Esophagus muscularis mucosa (tissue), 4 donors: ENCODE measurements around the gene ITPRID2. TPM values are rescaled to one million over a fixed set of nuclear protein-coding genes. Genes with fewer than 3 reads are reported as not detected.

Experiments
- DNase-seq: peaks from one replicate; pipeline ENCODE4 v3.0.0-alpha.2; 2017; ENCODE audit errors: extremely low spot score
- H3K27ac ChIP-seq, 4 donors: fragments of 200-600 bp; sonication (generic); replicated peaks in 1 of 4; 1 replicate in 3 of 4; 2 replicates in 1 of 4; pipeline ENCODE4 v1.5.1; 2016 to 2019; ENCODE audit warnings: mild to moderate bottlenecking in 1 of 4
- H3K27me3 ChIP-seq, 4 donors: fragments of 200-600 bp; sonication (generic); one replicate each; pipeline versions ENCODE4 v1.5.1 to v1.6.0; 2016 to 2019
- H3K36me3 ChIP-seq, 4 donors: fragments of 200-600 bp; sonication (generic); one replicate each; pipeline ENCODE4 v1.5.1; 2016 to 2019
- H3K4me1 ChIP-seq, 4 donors: fragments of 200-600 bp; sonication (generic); one replicate each; pipeline ENCODE4 v1.5.1; 2016 to 2019
- H3K4me3 ChIP-seq, 4 donors: fragments of 200-600 bp; sonication (generic); 1 replicate in 2 of 4; 2 replicates in 2 of 4; pipeline ENCODE4 v1.5.1; 2016 to 2019; ENCODE audit warnings: mild to moderate bottlenecking in 4 of 4, moderate library complexity in 1 of 4
- H3K9me3 ChIP-seq, 4 donors: fragments of 200-600 bp; sonication (generic); 1 replicate in 3 of 4; 2 replicates in 1 of 4; pipeline ENCODE4 v1.5.1; 2016 to 2019
- EP300 ChIP-seq: sonication (generic); formaldehyde crosslinking; IDR thresholded peaks from one replicate; pipeline ENCODE4 v1.6.1; 2017; ENCODE audit warnings: antibody characterized with exemption
- POLR2A ChIP-seq: fragments of 450-650 bp; IDR thresholded peaks from one replicate; pipeline ENCODE4 v1.6.1; 2017; ENCODE audit warnings: antibody characterized with exemption, moderate library complexity, mild to moderate bottlenecking, low read depth
- POLR2AphosphoS5 ChIP-seq, 2 donors: sonication (generic); formaldehyde crosslinking; IDR thresholded peaks; one replicate each; pipeline ENCODE4 v1.6.1; 2017; ENCODE audit warnings: antibody characterized with exemption in 2 of 2
- WGBS: methylation state at CpG from one replicate; pipeline ENCODE4 v1.1.5; 2018; 5-methylcytosine and 5-hydroxymethylcytosine counted together
- intact Hi-C: fragments of 100-400 bp; cut with DNase I; formaldehyde crosslinking; loops from one replicate; pipeline ENCODE4 v1.15.1; 2023
- total RNA-seq, 4 donors: library from RNA; depleted of rRNA; stranded (reverse); fragments of >200 nt; gene quantifications; one replicate each; pipeline versions ENCODE4 v1.1.0 to v1.2.1, GENCODE V29; 2016
- TF ChIP-seq, protein P1 (sequence below), 3 experiments: fragments of 200-600 bp in 2 of 3; fragments of 450-650 bp in 1 of 3; sonication (generic) in 2 of 3; IDR thresholded peaks; one replicate each; pipeline ENCODE4 v1.5.1; 2017 to 2019; ENCODE audit warnings: antibody characterized with exemption in 3 of 3, mild to moderate bottlenecking in 2 of 3, moderate library complexity in 1 of 3

ITPRID2 gene
- total RNA-seq, 4 donors from 2014 or later = 98.6 to 113 (median 103) TPM

DNA sequence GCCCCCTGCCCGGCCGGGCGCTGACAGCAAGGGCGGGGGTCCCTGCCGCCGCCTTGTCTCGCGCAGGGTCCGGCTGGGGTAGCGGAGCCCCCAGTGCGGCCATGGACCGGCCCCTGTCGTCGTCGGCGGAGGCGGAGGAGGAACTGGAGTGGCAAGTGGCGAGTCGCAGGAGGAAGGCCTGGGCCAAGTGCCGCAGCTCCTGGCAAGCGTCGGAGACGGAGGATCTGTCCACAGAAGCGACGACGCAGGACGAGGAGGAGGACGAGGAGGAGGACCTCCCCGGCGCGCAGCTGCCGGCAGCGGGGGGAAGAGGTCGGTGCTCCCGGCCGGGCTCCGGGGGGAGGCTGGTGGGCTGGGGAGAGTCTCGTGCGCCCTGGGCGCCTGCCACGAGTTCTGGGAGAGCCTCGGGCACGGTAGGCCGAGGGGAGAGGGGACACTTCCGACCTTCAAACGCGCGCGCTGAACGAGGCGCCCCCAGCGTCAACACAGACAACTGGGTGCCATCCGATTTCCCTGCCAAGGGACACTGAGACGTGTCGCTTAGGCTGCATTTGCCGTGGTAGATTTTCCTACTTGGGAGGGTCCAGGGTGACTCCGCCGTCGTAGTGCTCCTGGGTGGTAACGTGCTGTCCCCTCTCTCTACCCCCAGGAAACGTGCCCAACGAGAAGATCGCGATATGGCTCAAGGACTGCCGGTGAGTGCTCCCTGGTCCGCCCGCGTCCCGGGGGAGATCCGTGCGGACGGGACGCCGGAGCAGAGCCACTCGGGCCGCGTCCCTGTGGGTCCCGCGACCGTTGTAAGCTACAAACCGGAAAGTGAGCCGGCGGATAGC is 652 bp downstream of the ITPRID2 start:
- WGBS = under 1% methylated on average over 22 of the region's 83 CpGs
- DNase-seq = no peak
- Histone ChIP-seq H3K9me3 (no peaks in the 10 kb centered on the region), H3K4me3 (peak overlapping the region; percentile 83 to 96 (median 90)), H3K4me1 (peaks cover 33 to 57% (median 51%) of the 10 kb centered on the region in 4 donors), H3K27ac (peak overlapping the region; percentile 95 to 98 (median 96)), H3K27me3 (no peaks in the 10 kb centered on the region), H3K36me3 (no peaks in the 10 kb centered on the region)
- intact Hi-C loops = no loop called here
- peak; percentile 44 to 55 for TF ChIP-seq POLR2AphosphoS5 (IDR thresholded peaks at IDR 0.05)
- no peak for TF ChIP-seq POLR2A
- TF ChIP-seq, protein P1, sequence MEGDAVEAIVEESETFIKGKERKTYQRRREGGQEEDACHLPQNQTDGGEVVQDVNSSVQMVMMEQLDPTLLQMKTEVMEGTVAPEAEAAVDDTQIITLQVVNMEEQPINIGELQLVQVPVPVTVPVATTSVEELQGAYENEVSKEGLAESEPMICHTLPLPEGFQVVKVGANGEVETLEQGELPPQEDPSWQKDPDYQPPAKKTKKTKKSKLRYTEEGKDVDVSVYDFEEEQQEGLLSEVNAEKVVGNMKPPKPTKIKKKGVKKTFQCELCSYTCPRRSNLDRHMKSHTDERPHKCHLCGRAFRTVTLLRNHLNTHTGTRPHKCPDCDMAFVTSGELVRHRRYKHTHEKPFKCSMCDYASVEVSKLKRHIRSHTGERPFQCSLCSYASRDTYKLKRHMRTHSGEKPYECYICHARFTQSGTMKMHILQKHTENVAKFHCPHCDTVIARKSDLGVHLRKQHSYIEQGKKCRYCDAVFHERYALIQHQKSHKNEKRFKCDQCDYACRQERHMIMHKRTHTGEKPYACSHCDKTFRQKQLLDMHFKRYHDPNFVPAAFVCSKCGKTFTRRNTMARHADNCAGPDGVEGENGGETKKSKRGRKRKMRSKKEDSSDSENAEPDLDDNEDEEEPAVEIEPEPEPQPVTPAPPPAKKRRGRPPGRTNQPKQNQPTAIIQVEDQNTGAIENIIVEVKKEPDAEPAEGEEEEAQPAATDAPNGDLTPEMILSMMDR (IDR thresholded peaks at IDR 0.05) = peak in 1 of 3 experiments; percentile 24
- TF ChIP-seq EP300 = no peak

DNA sequence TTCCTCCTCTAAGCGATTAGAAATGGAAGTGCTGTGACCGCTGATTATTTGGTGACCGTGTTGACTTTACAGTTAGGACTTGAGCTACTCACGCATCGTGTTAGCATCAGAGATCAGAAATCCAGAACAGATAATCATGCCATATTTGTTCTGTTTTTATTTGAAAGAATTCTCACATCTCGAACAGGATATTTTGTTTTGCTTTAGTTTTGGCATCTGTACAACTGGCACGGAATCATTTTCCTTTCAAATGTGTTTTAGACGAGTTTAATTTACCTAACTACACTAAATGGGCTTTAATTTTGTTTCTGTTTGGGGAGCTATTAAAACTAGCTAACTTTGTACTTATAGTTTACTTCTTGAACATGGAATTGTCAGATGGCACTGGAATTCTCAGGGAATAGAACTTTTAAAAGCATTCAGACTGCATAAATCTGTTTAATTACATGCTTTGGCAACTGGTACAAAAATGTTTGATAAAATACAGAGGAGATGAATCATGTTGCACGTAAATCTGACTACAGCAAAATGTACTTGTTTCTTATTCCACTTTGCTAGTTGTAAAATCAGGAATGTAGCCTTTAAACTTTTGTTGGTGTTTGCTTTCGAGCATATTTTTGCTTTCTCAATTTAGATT is 1.4 kb downstream of the ITPRID2 start:
- Histone ChIP-seq H3K4me1 (peaks cover 38 to 60% (median 58%) of the 10 kb centered on the region in 4 donors), H3K4me3 (peak overlapping the region; percentile 83 to 96 (median 90)), H3K36me3 (no peaks in the 10 kb centered on the region), H3K27me3 (no peaks in the 10 kb centered on the region), H3K27ac (peak overlapping the region; percentile 95 to 98 (median 96)), H3K9me3 (no peaks in the 10 kb centered on the region)
- intact Hi-C loops = no loop called here
- TF ChIP-seq EP300 (no peak), POLR2AphosphoS5 (IDR thresholded peaks at IDR 0.05) (no peak), POLR2A (no peak)
- TF ChIP-seq, protein P1 (IDR thresholded peaks at IDR 0.05) = no peak
- WGBS = 5% methylated on average over 10 of the region's 10 CpGs
- DNase-seq = no peak

DNA sequence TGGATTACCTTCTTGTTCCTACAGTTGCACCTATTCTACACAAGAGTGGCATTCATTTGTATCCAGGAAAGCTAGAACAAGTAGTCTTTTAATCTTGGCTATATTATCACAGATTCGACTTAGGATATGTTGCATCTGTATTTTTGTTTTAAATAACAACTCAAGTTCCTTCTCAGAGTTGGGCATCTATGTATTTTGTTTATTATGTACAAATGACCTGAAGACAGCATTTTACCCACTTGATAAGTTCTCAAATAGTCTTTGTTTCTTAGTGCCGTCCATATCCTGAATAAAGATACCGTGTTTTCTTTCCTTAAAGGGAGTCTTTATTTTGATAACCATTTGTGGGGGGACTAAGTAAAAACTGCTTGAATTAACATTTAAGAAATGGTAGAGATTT is 2.9 kb downstream of the ITPRID2 start:
- Histone ChIP-seq H3K27me3 (no peaks in the 10 kb centered on the region), H3K4me3 (peak overlapping the region; percentile 83 to 96 (median 90)), H3K27ac (no peak overlapping the region), H3K36me3 (peaks cover 3 to 11% (median 7%) of the 10 kb centered on the region in 4 donors), H3K4me1 (peaks cover 38 to 62% (median 61%) of the 10 kb centered on the region in 4 donors), H3K9me3 (no peaks in the 10 kb centered on the region)
- intact Hi-C loops = no loop called here
- WGBS = 63% methylated on average over 3 of the region's 3 CpGs
- no peak for DNase-seq
- no peak for TF ChIP-seq POLR2AphosphoS5 (IDR thresholded peaks at IDR 0.05)
- TF ChIP-seq EP300 = no peak
- no peak for TF ChIP-seq POLR2A
- TF ChIP-seq, protein P1 (IDR thresholded peaks at IDR 0.05) = no peak

DNA sequence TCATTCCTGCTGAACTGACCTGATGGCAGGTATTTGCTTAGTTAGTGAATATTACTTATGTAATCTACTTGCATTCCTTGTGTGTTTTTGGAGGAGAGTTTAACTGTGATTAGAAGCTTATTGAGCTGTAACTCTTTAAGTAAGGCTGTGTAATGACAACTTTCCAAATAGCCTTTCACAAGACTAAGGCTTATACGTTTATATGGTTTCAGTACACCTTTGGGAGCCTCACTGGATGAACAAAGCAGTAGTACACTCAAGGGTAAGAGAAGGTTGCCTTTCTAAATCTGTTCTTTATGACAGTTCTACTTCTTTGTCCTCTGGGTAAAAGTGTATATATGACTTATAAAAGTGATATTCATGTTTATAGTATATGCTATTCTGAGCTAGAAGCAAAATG is 4.3 kb downstream of the ITPRID2 start:
- 28% methylated on average over 1 of the region's 1 CpG for WGBS
- Histone ChIP-seq H3K9me3 (no peaks in the 10 kb centered on the region), H3K4me1 (peaks cover 37 to 64% (median 61%) of the 10 kb centered on the region in 4 donors), H3K4me3 (peak overlapping the region in 1 of 4 donors; percentile 3), H3K27me3 (no peaks in the 10 kb centered on the region), H3K36me3 (peaks cover 15 to 25% (median 19%) of the 10 kb centered on the region in 4 donors), H3K27ac (no peak overlapping the region)
- no peak for DNase-seq
- intact Hi-C loops = no loop called here
- TF ChIP-seq, protein P1 (IDR thresholded peaks at IDR 0.05) = no peak
- TF ChIP-seq EP300 (no peak), POLR2AphosphoS5 (IDR thresholded peaks at IDR 0.05) (no peak), POLR2A (no peak)
